Hematopoietic multipotent progenitor cell treated with erythropoietin and hydrocortisone succinate and interleukin-3 and kit ligand, for 8 days (in vitro differentiated cells): ENCODE results near the gene B9D1.

Experiments
- DNase-seq: peaks from one replicate; pipeline ENCODE4 v3.0.0-alpha.2; 2015

The B9D1 gene

GRCh38 chr17:19388791-19389785, 26.6 kb upstream of the B9D1 start:
- DNase-seq = peak; percentile 79

GRCh38 chr17:19387921-19388521, 25.5 kb upstream of the B9D1 start:
- DNase-seq = no peak

GRCh38 chr17:19386974-19387920, 24.7 kb upstream of the B9D1 start, which contains the start of gene MFAP4:
Gene MFAP4 (minus strand): TSS chr17:19387190. CDS start chr17:19387155, 35 bp downstream.
- no peak for DNase-seq

GRCh38 chr17:19386051-19386929, 23.8 kb upstream of the B9D1 start:
- DNase-seq = no peak

- no peak for DNase-seq
Measured at GRCh38 chr17:19385521-19385983, 23.0 kb upstream of the B9D1 start.

GRCh38 chr17:19384723-19385391, 22.3 kb upstream of the B9D1 start:
- DNase-seq = peak; percentile 97

- DNase-seq = no peak
Measured at GRCh38 chr17:19383681-19384470, 21.4 kb upstream of the B9D1 start.

GRCh38 chr17:19382531-19383444, 20.3 kb upstream of the B9D1 start:
- no peak for DNase-seq

- DNase-seq = no peak
Measured at GRCh38 chr17:19381741-19382444, 19.4 kb upstream of the B9D1 start.

GRCh38 chr17:19381361-19381740, 18.8 kb upstream of the B9D1 start:
- DNase-seq = no peak

GRCh38 chr17:19380481-19381301, 18.2 kb upstream of the B9D1 start:
- DNase-seq = no peak

- no peak for DNase-seq
Measured at GRCh38 chr17:19379361-19380065, 17.0 kb upstream of the B9D1 start.

- DNase-seq = no peak
Measured at GRCh38 chr17:19378416-19379360, 16.2 kb upstream of the B9D1 start, which contains the start of gene MAPK7. Gene MAPK7 (plus strand): TSS chr17:19378498. CDS start chr17:19378901, 403 bp downstream.

- peak; percentile 98 for DNase-seq
Measured at GRCh38 chr17:19377602-19378415, 15.3 kb upstream of the B9D1 start.

GRCh38 chr17:19376811-19377210, 14.3 kb upstream of the B9D1 start:
- DNase-seq = peak; percentile 41
